Measurements from ENCODE around the gene SCGB3A2.

The SCGB3A2 gene

GRCh38 chr5:147904110-147904509 lies 25.6 kb downstream of the SCGB3A2 start:
- peaks cover 4% of the 10 kb centered on the region for H3K4me1 Mint-ChIP-seq
- no peak overlapping the region for H3K4me3 Mint-ChIP-seq
- no peak for TF ChIP-seq CTCF (IDR thresholded peaks at IDR 0.05; ENCODE audit: unreplicated experiment in 3 of 3)
- H3K27ac Mint-ChIP-seq = no peak overlapping the region
- H3K36me3 Mint-ChIP-seq (ENCODE audit: low read depth) = no peaks in the 10 kb centered on the region
- H3K9me3 Mint-ChIP-seq = no peaks in the 10 kb centered on the region
- H3K27me3 Mint-ChIP-seq (ENCODE audit: low read depth) = no peaks in the 10 kb centered on the region

GRCh38 chr5:147906326-147907095 lies 28.0 kb downstream of the SCGB3A2 start, which contains the start of gene C5orf46:
Gene C5orf46, minus strand, starts transcription at chr5:147906538. Its CDS starts 37 bp downstream, at chr5:147906501.
- Mint-ChIP-seq H3K27me3 (ENCODE audit: low read depth) (no peaks in the 10 kb centered on the region), H3K4me3 (no peak within 1 kb of the TSS), H3K36me3 (ENCODE audit: low read depth) (no peaks in the 10 kb centered on the region), H3K27ac (no peak within 1 kb of the TSS), H3K9me3 (no peaks in the 10 kb centered on the region), H3K4me1 (peaks cover 4% of the 10 kb centered on the region)
- TF ChIP-seq CTCF (IDR thresholded peaks at IDR 0.05; ENCODE audit: unreplicated experiment in 3 of 3) = no peak

GRCh38 chr5:147911427-147911826 lies 32.9 kb downstream of the SCGB3A2 start:
- no peaks in the 10 kb centered on the region for H3K4me1 Mint-ChIP-seq
- no peaks in the 10 kb centered on the region for H3K9me3 Mint-ChIP-seq
- no peak overlapping the region for H3K27ac Mint-ChIP-seq
- H3K4me3 Mint-ChIP-seq = no peak overlapping the region
- TF ChIP-seq CTCF (IDR thresholded peaks at IDR 0.05; ENCODE audit: unreplicated experiment in 3 of 3) = no peak
- no peaks in the 10 kb centered on the region for H3K36me3 Mint-ChIP-seq (ENCODE audit: low read depth)
- no peaks in the 10 kb centered on the region for H3K27me3 Mint-ChIP-seq (ENCODE audit: low read depth)

- Mint-ChIP-seq H3K27me3 (ENCODE audit: low read depth) (no peaks in the 10 kb centered on the region), H3K36me3 (ENCODE audit: low read depth) (no peaks in the 10 kb centered on the region), H3K27ac (no peak overlapping the region), H3K4me3 (no peak overlapping the region), H3K4me1 (no peaks in the 10 kb centered on the region), H3K9me3 (no peaks in the 10 kb centered on the region)
- TF ChIP-seq CTCF (IDR thresholded peaks at IDR 0.05; ENCODE audit: unreplicated experiment in 3 of 3) = no peak
Measured at GRCh38 chr5:147912011-147912410, 33.5 kb downstream of the SCGB3A2 start.

- H3K36me3 Mint-ChIP-seq (ENCODE audit: low read depth) = no peaks in the 10 kb centered on the region
- H3K4me3 Mint-ChIP-seq = no peak overlapping the region
- H3K27me3 Mint-ChIP-seq (ENCODE audit: low read depth) = no peaks in the 10 kb centered on the region
- no peaks in the 10 kb centered on the region for H3K4me1 Mint-ChIP-seq
- H3K9me3 Mint-ChIP-seq = no peaks in the 10 kb centered on the region
- no peak overlapping the region for H3K27ac Mint-ChIP-seq
- no peak for TF ChIP-seq CTCF (IDR thresholded peaks at IDR 0.05; ENCODE audit: unreplicated experiment in 3 of 3)
Measured at GRCh38 chr5:147913786-147914185, 35.3 kb downstream of the SCGB3A2 start.

GRCh38 chr5:147918101-147918685 lies 39.7 kb downstream of the SCGB3A2 start:
- H3K4me1 Mint-ChIP-seq = no peaks in the 10 kb centered on the region
- H3K27me3 Mint-ChIP-seq (ENCODE audit: low read depth) = peaks cover 7% of the 10 kb centered on the region
- H3K27ac Mint-ChIP-seq = no peak overlapping the region
- no peak for TF ChIP-seq CTCF (IDR thresholded peaks at IDR 0.05; ENCODE audit: unreplicated experiment in 3 of 3)
- H3K36me3 Mint-ChIP-seq (ENCODE audit: low read depth) = no peaks in the 10 kb centered on the region
- no peak overlapping the region for H3K4me3 Mint-ChIP-seq
- no peaks in the 10 kb centered on the region for H3K9me3 Mint-ChIP-seq

Data from nephron (organoid).